NAMALWA (cell line): ENCODE measurements around the gene UBE2V1.
"Not testable (repeated sequence)": the region's sequence is repeated elsewhere in the genome, so short reads cannot be mapped to it uniquely, and the experiment has no call there.

Source experiments
- DNase-seq: peaks from one replicate; pipeline ENCODE4 v3.0.0-alpha.2; 2015; ENCODE audit warnings: low spot score

UBE2V1 gene

DNA sequence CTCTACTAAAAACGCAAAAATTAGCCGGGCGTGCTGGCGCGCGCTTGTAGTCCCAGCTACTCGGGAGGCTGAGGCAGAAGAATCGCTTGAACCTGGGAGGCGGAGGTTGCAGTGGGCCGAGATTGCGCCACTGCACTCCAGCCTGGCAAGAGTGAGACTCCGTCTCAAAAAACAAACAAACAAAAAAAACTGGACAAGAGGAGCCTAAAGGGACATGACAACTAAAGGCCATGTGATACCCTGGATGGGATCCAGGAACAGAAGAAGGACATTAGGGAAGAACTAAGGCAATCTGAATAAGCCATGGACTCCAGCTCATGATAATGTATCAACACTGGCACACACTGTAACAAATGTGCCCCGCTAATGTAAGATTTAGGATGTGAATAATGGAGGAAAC, 24.8 kb upstream of the UBE2V1 start:
- not testable (repeated sequence) for DNase-seq

DNA sequence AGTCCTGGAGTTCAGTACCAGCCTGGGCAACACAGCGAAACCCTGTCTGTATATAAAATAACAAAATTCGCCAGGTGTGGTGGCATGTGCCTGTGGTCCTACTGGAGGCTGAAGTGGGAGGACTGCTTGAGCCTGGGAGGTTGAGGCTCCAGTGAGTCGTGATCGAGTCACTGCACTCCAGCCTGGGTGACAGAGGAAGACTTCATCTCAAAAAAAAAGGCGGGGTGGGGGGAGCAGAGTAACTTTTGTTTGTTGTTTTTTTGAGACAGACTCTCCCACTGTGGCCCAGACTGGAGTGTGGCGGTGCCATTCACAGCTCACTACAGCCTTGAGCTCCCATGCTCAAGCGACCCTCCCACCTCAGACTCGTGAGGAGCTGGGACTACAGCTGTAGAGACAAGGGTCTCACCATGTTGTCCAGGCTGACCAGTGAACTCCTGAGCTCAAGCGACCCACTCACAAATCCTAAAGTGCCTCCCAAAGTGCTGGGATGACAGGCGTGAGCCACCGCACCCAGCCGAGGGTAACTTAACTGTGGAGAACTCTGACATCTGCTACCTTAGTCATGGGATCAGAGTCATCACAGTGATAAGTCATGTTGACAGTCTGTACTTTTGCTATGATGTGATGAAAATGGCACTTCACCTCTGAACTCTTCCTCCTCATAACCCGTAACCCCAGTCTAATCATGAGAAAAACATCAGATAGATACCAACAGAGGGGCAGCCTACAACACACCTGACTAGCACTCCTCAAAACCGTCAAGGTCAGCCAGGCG, 24.1 kb upstream of the UBE2V1 start:
- no peak for DNase-seq

DNA sequence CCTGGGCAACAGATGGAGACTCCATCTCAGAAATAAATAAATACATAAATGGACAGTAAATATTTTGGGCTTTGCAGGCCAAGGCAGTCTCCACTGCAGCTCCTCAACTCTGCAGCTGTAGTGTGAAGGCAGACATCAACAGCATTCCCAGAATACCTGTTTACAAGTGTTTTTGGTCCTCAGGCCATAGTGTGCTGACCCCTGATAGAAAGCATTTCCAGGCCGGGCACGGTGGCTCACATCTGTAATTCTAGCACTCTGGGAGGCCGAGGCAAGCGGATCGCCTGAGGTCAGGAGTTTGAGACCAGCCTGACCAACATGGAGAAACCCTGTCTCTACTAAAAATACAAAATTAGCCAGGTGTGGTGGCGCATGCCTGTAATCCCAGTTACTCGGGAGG, 22.2 kb upstream of the UBE2V1 start:
- not testable (repeated sequence) for DNase-seq

DNA sequence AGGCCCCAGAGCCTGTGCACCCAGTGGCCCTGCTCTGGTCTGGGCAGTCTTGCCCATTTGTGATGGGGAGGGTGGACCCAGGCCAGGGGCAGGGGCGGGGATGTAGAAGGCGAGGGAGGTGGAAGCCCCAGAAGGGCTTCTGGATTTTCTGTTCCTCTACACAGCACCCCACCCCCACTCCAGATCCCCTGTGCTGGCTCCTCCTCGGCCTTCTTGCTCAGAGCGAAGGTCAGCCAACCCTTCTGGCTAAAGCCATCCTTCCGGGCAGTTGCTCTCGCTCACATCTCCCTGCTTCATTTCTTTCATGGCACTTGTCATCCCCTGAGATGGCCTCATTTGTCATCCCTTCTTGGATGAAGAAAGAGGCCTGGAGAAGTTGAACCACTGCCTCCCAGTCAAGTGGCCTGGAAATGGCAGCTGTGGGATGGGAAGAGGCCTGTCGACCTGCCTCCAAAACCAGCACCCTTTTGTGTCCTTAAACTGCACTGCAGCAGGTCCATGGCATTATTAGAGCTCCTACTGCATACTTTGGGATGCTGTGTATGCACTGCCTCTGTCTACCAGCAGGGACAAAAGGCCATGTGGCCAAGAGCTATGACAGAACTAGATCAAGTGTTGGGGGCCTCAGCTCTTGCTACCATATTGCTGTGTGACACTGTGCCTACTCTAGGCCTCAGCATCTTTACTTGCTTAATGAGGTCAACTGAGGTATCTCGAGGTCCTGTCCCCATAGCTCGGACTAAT, 20.7 kb upstream of the UBE2V1 start:
- DNase-seq, result peak; percentile 31

DNA sequence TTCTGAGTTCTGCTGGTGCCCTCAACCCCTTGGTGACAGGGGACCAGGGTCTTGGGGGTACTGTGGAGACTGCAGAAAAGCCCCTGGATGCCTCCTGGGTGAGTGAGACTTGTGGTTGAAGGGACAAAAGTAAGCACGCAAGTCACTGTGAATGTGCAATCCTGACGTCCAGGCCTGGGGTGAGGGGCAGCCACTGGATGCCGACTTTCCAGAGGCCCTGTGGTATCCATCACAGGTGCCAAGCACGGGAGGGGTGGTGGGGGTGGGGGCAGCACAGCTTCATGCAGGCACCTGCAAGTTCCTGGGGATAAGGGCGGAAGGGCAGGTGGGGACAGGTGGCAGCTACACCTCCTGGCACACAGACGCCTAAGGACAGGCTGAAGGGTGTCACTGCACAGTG, 20.1 kb upstream of the UBE2V1 start:
- no peak for DNase-seq

DNA sequence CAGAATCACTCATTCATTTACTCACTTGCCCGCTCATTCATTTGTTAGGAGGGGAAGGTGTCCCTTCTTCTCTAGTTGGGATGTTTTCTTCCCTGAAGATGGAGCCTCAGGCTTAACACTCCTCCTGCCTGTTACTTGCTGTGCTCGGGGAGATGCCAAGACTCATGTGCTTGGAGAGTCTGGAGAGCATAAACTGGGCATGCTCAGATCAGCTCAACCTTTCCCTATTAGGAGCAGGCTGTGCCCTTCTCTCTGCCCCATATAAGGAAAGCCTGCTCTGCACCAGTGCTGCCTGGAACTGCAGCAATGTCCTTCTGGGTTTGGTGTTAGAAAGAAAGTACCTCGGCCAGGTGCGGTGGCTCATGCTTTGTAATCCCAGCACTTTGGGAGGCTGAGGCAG, 18.0 kb upstream of the UBE2V1 start:
- no peak for DNase-seq

DNA sequence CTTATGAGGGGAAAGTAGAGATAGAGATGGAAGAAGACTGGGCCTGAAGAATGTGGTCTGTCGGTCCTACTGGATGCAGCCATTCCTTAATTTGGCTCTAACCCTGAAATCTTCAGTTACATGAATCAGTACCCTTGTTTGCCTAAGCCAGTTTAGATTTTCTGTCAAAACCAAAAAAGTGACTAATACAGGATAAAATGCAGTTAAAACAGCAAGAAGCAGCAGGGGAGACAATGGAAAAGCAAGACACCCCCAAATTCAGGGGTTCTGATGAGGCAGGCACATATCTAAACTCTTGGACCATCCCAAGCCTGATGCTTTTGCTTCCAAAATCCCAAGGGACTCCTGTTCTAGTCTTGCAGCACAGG, 17.4 kb upstream of the UBE2V1 start:
- DNase-seq, result no peak

DNA sequence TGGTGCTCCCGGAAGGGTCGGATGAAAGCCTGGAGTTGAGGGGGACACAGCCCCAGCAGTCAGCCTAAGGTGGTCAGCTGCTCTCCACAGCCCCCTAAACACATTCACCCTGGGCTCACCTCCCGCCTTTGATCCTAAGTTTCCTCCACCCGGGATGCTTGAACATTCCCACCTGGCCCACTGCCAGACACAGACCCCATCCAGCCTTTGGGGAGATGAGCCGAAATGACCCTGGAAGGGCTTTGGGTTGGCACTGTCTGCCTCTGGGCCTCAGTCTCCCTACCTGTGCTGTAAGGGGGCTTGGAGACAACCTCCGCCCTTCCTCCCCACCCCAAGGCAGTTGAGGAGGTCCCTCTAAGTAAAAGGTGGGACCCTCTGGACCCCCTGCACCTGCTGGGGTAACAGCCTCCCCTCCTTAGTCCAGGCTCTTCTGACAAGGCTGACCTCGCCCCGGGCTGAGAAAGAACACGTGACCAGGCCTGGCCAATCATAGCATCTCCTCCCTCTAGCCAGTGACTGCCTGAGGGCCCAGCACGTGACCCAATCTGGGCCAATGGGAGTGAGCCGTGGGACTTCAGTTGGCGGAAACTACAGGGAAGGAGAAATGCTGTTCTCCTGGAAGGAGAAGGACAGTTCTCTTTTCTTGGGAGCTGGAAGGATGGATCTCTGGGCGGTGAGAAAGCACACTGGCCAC, 16.9 kb upstream of the UBE2V1 start:
- DNase-seq, result peak; percentile 37

DNA sequence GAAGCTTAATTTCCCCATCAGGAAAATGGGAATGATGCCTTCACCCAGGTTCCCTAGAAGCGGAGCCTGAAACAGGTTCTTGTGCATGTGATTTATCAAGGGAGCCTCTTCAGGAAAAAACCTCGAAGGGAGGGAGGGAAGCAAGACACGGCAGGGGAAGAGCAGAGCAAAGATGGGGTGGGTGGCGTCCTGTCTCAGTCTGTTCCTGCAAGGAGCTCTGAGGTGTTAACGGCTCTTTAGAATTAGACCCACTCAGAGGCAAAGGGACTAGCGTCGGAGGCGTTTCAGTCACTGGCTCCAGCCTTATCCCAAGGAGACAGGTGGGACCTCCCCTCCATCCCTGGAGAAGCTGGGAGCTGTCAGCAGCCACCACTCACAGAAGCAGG, 15.6 kb upstream of the UBE2V1 start:
- DNase-seq, result no peak

DNA sequence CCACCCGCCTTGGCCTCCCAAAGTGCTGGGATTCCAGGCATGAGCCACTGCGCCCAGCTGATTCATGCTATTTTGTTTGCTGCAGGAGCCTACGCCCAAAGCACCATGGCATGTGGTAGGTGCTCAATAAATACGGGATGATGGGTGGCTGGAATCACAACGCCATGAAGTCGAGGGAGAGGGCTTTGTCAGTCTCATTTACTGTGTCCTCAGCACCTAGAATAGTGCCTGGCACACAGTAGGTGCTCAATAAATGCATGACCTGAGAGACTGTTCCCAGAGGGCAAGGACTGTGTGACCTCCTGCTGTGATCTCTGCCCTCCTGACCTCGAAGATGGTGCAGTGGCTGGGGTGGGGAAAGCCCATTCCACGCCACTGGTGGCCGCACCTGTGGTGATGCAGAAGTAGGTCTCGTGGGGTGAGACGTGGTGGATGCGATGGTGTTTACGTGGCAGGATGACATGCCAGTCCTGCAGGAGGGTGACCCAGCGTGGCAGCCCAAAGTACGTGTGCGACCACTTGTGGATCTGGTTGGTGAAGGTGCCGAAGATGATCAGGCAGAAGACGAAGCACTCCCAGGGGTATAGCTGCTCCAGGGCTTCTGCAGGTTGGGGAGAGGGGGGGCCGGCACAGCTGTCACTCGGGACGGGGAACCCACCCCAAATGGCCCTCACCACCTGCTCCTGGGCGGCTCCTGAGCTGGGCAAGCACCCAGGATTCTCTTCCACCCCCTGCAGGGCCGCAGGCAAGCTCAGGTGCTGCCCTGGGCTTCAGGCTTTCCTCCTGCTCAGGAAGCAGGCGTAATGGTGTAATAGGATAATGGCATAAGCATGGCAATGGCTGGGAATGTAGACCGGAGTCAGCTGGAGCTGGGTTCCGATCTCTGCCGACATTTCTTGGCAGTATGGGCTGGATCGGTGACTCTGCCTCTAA, 14.9 kb upstream of the UBE2V1 start:
- no peak for DNase-seq

DNA sequence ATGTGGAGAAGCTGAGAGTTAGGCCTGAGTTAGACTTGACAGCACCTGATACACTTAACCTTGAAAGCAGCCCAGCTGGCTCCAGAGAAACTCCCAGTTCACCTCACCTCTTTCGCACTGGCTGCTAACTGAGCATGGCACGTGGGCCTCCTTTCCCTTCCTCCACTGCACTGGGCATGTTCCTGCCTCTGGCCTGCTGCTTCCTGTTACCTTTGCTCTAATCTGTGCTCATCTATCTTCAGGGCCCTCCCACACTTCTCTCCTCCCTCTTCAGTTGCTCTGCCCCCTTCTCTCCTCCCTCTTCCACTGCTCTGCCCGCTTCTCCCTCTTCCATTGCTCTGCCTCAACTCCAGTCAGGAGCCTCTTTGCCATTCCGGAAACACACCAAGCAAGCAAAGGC, 13.7 kb upstream of the UBE2V1 start:
- no peak for DNase-seq

DNA sequence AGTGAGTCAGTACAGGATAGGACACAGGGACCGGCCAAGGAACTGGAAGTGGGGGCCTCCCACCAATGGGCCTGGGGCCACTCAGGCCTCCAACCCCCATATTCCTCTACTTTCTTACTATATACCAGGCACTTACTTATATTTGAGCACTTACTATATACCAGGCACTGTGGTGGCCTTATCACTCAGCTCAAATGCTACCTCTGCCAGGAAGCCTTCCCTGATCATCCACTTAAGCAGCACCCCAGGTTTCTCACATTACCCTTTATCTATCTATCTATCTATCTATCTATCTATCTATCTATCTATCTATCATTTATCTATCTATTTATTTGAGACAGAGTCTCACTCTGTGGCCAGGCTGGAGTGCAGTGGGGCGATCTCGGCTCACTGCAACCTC, 12.3 kb upstream of the UBE2V1 start:
- DNase-seq, result no peak

DNA sequence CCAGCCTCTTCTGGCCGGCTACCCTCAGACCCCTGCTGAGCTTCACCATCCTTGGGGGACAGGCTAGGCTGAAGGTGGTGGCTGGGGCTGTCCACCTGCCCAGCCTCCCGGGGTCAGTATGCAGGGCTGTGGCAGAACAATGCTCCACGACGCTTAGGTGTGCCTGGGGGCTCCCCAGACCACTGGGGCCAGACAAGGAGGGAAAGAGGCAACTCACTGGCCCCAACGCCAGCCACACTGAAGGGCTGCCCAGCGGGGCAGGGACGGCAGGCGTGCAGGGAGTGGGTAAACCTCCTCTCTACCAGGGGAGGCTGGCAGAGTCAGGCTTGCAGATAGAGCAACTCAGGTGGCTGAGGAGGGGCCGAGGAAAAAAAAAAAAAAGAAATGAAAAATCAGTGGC, 11.5 kb upstream of the UBE2V1 start:
- DNase-seq, result no peak

DNA sequence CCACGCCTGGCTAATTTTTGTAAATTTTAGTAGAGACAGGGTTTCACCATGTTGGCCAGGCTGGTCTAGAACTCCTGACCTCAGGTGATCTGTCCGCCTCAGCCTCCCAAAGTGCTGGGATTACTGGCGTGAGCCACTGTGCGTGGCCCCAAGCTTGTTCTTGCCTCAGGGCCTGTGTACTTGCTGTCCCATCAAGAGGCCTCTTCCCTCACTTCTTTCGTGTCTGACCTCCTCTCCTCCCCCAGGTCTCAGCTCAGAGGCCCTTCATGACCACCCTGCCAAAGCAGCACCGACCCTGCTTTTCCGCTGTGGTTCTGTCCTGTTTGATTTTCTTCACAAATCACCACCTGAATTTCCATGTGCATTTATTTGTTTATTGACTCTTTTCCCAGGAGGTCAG, 10.5 kb upstream of the UBE2V1 start:
- DNase-seq, result no peak

DNA sequence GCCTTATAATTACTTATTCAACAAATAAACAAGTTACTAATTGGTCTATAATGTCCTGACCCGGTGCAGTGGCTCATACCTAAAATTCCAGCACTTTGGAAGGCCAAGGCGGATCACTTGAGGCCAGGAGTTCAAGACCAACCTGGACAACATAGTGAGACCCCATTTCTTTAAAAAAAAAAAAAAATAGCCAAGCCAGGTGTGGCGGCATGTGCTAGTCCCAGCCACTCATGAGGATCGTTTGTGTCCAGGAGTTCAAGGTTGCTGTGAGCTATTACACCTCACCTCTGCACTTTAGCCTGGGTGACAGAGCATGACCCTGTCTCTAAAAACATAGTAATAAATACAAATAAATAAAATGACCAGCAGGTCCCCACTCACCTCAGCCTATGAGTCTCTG, 9.8 kb upstream of the UBE2V1 start:
- DNase-seq, result no peak

DNA sequence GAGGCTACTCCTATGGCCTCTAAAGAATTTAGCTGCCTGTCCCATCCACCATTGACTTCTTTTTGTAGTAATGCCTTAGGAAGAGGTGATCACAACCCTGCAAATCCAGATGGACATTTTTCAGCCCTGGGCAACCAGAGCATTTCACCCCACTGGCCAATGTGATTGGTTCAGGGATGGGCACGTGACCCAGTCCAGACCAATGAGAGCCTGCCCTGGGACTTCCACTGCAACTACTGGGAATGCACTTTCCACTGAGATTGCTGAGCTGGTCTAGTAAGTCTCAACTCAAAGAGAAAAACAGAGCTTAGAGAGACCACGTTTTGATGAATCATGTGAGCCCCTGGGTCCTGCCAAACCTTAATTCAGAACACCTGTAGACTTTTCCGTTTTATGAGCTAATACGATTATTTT, 8.9 kb upstream of the UBE2V1 start:
- peak; percentile 46 for DNase-seq

DNA sequence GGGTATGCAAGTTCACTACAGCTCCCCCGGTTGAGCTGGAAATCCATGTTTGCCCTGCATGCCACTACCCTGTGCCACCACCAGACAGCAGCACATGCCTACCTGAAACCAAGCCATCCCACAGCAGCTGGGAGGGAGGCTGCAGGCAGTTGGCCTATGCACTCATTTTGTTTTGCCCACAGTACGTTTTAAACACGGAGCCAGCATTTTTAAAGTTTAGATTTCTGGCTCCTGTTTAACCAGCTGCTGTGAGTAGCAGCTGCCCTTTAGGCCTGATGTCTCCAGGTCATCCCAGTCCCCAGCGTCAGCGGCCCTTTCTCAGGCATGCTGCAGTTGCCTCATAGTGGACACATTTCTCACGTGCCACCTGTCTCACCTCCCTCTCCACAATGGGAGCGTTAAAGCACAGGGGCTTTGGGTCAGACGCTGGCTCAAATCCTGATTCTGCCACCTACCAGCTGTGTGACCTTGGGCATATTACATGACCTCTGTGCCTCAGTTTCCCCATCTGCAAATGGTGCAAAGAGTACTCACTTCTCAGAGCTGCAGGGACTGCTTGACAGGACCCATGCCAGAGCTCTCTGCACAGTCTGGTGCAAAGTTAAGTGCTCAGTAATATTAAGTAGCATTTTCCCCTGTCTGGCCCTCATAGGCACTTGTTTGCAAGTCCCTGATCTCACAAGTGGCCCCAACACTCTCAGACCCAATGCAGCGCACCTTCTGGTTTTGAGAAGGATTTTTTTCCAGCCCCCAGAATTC, 8.2 kb upstream of the UBE2V1 start:
- peak; percentile 81 for DNase-seq

DNA sequence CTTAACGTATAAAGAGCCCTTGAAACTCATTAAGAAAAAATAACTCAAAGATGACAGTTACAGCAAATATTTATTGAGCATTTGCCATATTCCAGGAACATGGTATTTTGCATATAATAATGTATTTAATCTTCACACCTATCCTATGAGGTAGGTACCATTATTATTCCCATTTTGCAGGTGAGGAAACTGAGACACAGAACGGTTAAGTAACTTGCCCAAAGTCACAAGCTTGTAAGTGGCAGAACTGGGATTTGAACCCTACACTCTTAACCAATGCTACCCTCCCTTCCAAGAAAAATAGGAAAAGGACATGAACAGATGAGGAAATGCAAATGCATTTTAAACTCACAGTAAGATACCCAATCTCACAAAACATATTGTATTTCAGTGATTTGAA, 5.3 kb upstream of the UBE2V1 start:
- DNase-seq, result no peak

DNA sequence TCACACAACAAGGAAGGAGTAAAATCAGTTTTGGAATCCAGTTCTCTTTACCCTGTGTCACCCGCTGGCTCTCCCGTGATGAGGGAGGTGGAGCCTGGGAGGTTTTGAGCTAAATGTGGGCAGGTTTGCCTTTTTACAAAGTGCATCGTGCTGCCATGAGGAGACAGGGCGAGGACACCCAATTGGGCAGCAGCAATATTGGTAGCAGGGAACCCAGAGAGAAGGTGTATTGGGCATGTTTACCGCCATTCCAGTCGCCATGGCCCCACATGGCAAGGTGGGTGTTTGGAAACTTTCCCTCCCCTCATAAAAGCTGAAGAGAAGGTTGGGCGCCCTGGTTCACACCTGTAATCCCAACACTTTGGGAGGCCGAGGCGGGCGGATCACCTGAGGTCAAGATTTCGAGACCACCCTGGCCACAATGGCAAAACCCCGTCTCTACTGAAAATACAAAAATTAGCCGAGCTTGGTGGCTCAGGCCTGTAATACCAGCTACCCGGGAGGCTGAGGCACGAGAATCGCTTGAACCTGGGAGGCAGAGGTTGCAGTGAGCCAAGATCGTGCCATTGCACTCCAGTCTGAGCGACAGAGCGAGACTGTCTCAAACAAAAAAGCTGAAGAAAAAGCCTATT, 3.5 kb upstream of the UBE2V1 start:
- DNase-seq, result no peak

DNA sequence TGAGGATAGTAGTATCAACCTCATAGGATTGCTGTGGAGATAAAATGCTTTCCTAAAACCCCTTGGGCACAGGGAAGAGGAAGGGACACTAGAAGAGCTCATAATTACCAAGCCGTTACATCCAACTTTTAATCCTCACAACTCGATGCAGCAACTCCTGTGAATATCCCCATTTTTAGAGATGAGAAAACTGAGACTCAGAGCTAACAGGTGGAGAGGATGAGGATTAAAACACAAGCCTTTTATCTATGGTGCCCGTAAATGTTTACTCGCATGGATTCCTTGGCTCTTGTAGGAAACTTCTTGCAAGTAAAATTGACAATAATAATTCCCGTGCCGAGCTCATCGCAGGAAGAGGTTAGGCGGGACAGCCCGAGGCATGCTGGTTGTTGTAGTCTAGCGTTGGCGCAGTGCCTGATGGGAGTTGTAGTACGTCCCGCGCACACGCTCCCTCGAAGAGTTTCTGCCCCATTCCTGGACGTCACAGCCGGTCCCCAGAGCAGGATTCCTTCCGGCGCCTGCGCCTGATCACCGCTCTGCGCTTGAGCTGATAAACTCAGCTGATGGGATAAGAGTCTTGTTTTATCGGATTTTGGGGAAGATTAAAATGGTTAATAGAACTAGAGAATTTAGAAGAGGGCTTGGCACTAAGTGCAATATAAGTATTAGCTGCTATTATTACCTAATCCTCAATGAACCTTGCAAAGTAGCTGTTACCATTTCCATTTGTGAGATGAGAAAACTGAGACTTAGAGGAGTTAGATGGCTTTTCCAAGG, 2.8 kb upstream of the UBE2V1 start:
- peak; percentile 95 for DNase-seq
